Lower leg skin (tissue), 4 donors: ENCODE data around the gene ZNF354C. TPM values are rescaled to one million over a fixed set of nuclear protein-coding genes. Genes with fewer than 3 reads are reported as not detected.
A peak's percentile ranks its signal among the peaks of the same experiment; 100 is the strongest.

Experiments
- DNase-seq, 2 donors: peaks; one replicate each; pipeline ENCODE4 v3.0.0-alpha.2; 2019; ENCODE audit warnings: low spot score in 2 of 2
- H3K4me3 ChIP-seq: fragments of 200-600 bp; sonication (generic); 2 replicates; pipeline ENCODE4 v1.5.1; 2017; ENCODE audit warnings: mild to moderate bottlenecking, low read depth; ENCODE audit not compliant: poor library complexity, severe bottlenecking
- CTCF ChIP-seq, 3 donors: fragments of 450-650 bp; IDR thresholded peaks; one replicate each; pipeline ENCODE4 v1.5.1; 2016; ENCODE audit warnings: antibody characterized with exemption in 3 of 3, mild to moderate bottlenecking in 3 of 3, moderate library complexity in 2 of 3
- POLR2A ChIP-seq, 2 donors: fragments of 450-650 bp; IDR thresholded peaks; one replicate each; pipeline ENCODE4 v1.6.1; 2016 to 2017; ENCODE audit warnings: antibody characterized with exemption in 2 of 2, mild to moderate bottlenecking in 1 of 2, moderate library complexity in 1 of 2
- WGBS, 2 donors: methylation state at CpG; one replicate each; pipeline ENCODE4 v1.1.5; 2018; 5-methylcytosine and 5-hydroxymethylcytosine counted together
- intact Hi-C: fragments of 100-400 bp; cut with DNase I; formaldehyde crosslinking; loops from one replicate; pipeline ENCODE4 v1.15.0; 2023; ENCODE audit warnings: low total_unique reads
- total RNA-seq, 4 donors: library from RNA; depleted of rRNA; stranded (reverse); fragments of >200 nt; gene quantifications; one replicate each; pipeline ENCODE4 v1.1.0, GENCODE V29; 2016

ZNF354C gene
- total RNA-seq = 1 to 10 TPM; 1.3 to 3.4 (median 2.0) TPM

GRCh38 chr5:179060116-179061008 lies at the start of gene ZNF354C:
TSS of gene ZNF354C (plus strand) at chr5:179060373. CDS start at chr5:179062069, 1,696 bp downstream.
- no peak for TF ChIP-seq POLR2A (IDR thresholded peaks at IDR 0.05)
- TF ChIP-seq CTCF (IDR thresholded peaks at IDR 0.05) = no peak
- peak within 1 kb of the TSS; percentile 72 for H3K4me3 ChIP-seq
- DNase-seq = peak; percentile 78 to 96
- WGBS, 2 donors = 6 to 7% methylated on average over 62 to 75 of the region's 81 CpGs
- intact Hi-C loops = no loop called here

GRCh38 chr5:179023528-179024189 lies 36.5 kb upstream of the ZNF354C start, which contains the start of gene ZNF879:
TSS of gene ZNF879 (plus strand) at chr5:179023804. CDS start at chr5:179025005, 1,201 bp downstream.
- peak; percentile 93 to 98 for DNase-seq
- WGBS, 2 donors = 0 to 2% methylated on average over 19 to 58 of the region's 72 CpGs
- TF ChIP-seq CTCF (IDR thresholded peaks at IDR 0.05) (no peak), POLR2A (IDR thresholded peaks at IDR 0.05) (no peak)
- intact Hi-C loops = no loop called here
- H3K4me3 ChIP-seq = peak within 1 kb of the TSS; percentile 82

- intact Hi-C loops = no loop called here
- 97 to 98% methylated on average over 7 of the region's 7 CpGs for WGBS, 2 donors
- TF ChIP-seq POLR2A (IDR thresholded peaks at IDR 0.05) (no peak), CTCF (IDR thresholded peaks at IDR 0.05) (no peak)
- H3K4me3 ChIP-seq = no peak overlapping the region
- no peak for DNase-seq
Measured at GRCh38 chr5:179033004-179033580, 27.1 kb upstream of the ZNF354C start.

GRCh38 chr5:179044765-179045164 lies 15.4 kb upstream of the ZNF354C start:
- no peak for TF ChIP-seq POLR2A (IDR thresholded peaks at IDR 0.05)
- TF ChIP-seq CTCF (IDR thresholded peaks at IDR 0.05) = no peak
- intact Hi-C loops = no loop called here
- H3K4me3 ChIP-seq = no peak overlapping the region
- WGBS, 2 donors = 61 to 73% methylated on average over 2 of the region's 2 CpGs
- no peak for DNase-seq

GRCh38 chr5:179051784-179052183 lies 8.4 kb upstream of the ZNF354C start:
- TF ChIP-seq POLR2A (IDR thresholded peaks at IDR 0.05) = no peak
- no peak for TF ChIP-seq CTCF (IDR thresholded peaks at IDR 0.05)
- WGBS, 2 donors = 71 to 84% methylated on average over 9 of the region's 9 CpGs
- intact Hi-C loops = no loop called here
- no peak overlapping the region for H3K4me3 ChIP-seq
- no peak for DNase-seq
